B cell (primary cell): ENCODE data around the gene ZNF385D. TPM values are rescaled to one million over a fixed set of nuclear protein-coding genes. Genes with fewer than 3 reads are reported as not detected.

Source experiments
- ATAC-seq: fragments of 200-7000 bp; cut with Tn5 transposase; one replicate; pipeline ENCODE4 v1.10.0; 2021; ENCODE audit warnings: low read depth, mild to moderate bottlenecking, moderate number of reproducible peaks, moderate library complexity
- CTCF ChIA-PET: fragments of 350-600 bp; sonication (Branson Sonifier 250); formaldehyde crosslinking; loops from one replicate; lab custom pipeline; 2021; ENCODE audit warnings: antibody characterized with exemption, inconsistent platforms; lab: Charles Lee
- POLR2A ChIA-PET: fragments of 350-600 bp; sonication (Branson Sonifier 250); formaldehyde crosslinking; loops from one replicate; lab custom pipeline; 2021; ENCODE audit warnings: antibody characterized with exemption; lab: Charles Lee
- DNase-seq: peaks from one replicate; pipeline ENCODE4 v3.0.0; 2013
- H2AFZ ChIP-seq: 2 replicates; pipeline ENCODE4 v1.6.1; 2012; ENCODE audit warnings: mild to moderate bottlenecking, low read depth, low read length; ENCODE audit not compliant: insufficient read depth, poor library complexity, severe bottlenecking
- H3K27ac ChIP-seq, 2 donors: 1 replicate in 1 of 2; 2 replicates in 1 of 2; pipeline ENCODE4 v1.5.1; 2012 to 2013; ENCODE audit warnings: low read length in 2 of 2, mild to moderate bottlenecking in 2 of 2, moderate library complexity in 1 of 2
- H3K27me3 ChIP-seq, 4 experiments: fragments of 200-600 bp in 1 of 4; sonication (generic) in 1 of 4; replicated peaks in 1 of 4; 1 replicate in 2 of 4; 2 replicates in 2 of 4; pipeline versions ENCODE4 v1.6.1 to v1.7.0; 2013 to 2016; ENCODE audit warnings: low read length in 3 of 4, mild to moderate bottlenecking in 2 of 4, mixed read lengths in 1 of 4, moderate library complexity in 1 of 4; ENCODE audit not compliant: insufficient read depth in 4 of 4, control insufficient read depth in 3 of 4; ENCODE audit errors: control extremely low read depth in 1 of 4
- H3K36me3 ChIP-seq, 2 experiments: replicated peaks in 1 of 2; 1 replicate in 1 of 2; 2 replicates in 1 of 2; pipeline versions ENCODE4 v1.6.1 to v1.7.1; 2013; ENCODE audit warnings: low read length in 1 of 2; ENCODE audit not compliant: insufficient read depth in 2 of 2, control insufficient read depth in 1 of 2; ENCODE audit errors: control extremely low read depth in 1 of 2, extremely low read depth in 1 of 2
- H3K4me1 ChIP-seq, 2 donors: fragments of 200-600 bp in 1 of 2; sonication (generic) in 1 of 2; 1 replicate in 1 of 2; 2 replicates in 1 of 2; pipeline versions ENCODE4 v1.5.1 to v1.6.1; 2013 to 2017; ENCODE audit warnings: low read length in 2 of 2; ENCODE audit not compliant: control insufficient read depth in 2 of 2, insufficient read depth in 2 of 2
- H3K4me2 ChIP-seq: replicated peaks from 2 replicates; pipeline ENCODE3; 2012; ENCODE audit warnings: mild to moderate bottlenecking, low read depth, low read length; ENCODE audit not compliant: poor library complexity, severe bottlenecking
- H3K4me3 ChIP-seq, 5 experiments: fragments of 200-600 bp in 1 of 5; sonication (generic) in 1 of 5; 1 replicate in 3 of 5; 2 replicates in 2 of 5; pipeline versions ENCODE4 v1.5.1 to v1.7.0; 2011 to 2016; ENCODE audit warnings: low read length in 4 of 5, mild to moderate bottlenecking in 4 of 5, low read depth in 2 of 5, control low read depth in 1 of 5, moderate library complexity in 1 of 5; ENCODE audit not compliant: insufficient read depth in 1 of 5; ENCODE audit errors: control extremely low read depth in 1 of 5, extremely low read depth in 1 of 5
- H3K79me2 ChIP-seq: fragments of 200-600 bp; sonication (generic); one replicate; pipeline ENCODE4 v1.6.0; 2016; ENCODE audit warnings: low read length; ENCODE audit not compliant: control insufficient read depth, insufficient read depth
- H3K9ac ChIP-seq: fragments of 200-600 bp; sonication (generic); 2 replicates; pipeline ENCODE4 v1.6.1; 2017; ENCODE audit warnings: mild to moderate bottlenecking, low read length, moderate library complexity
- H3K9me3 ChIP-seq, 3 donors: one replicate each; pipeline versions ENCODE4 v1.6.1 to v1.7.1; 2013; ENCODE audit warnings: low read length in 2 of 3; ENCODE audit not compliant: control insufficient read depth in 2 of 3, insufficient read depth in 1 of 3; ENCODE audit errors: control extremely low read depth in 1 of 3
- H4K20me1 ChIP-seq: 2 replicates; pipeline ENCODE4 v1.6.0; 2012; ENCODE audit warnings: mild to moderate bottlenecking, low read length; ENCODE audit not compliant: insufficient read depth, control insufficient read depth, poor library complexity, severe bottlenecking
- H3K27ac Mint-ChIP-seq: one replicate; pipeline ENCODE4 v1.8.0; 2021; ENCODE audit warnings: mixed read lengths
- H3K27me3 Mint-ChIP-seq: one replicate; pipeline ENCODE4 v1.8.0; 2021; ENCODE audit warnings: mixed read lengths
- H3K4me1 Mint-ChIP-seq: one replicate; pipeline ENCODE4 v1.8.0; 2021; ENCODE audit warnings: mixed read lengths
- H3K4me3 Mint-ChIP-seq: one replicate; pipeline ENCODE4 v1.8.0; 2021; ENCODE audit warnings: mixed read lengths
- H3K9me3 Mint-ChIP-seq: one replicate; pipeline ENCODE4 v1.8.0; 2022; ENCODE audit warnings: mixed read lengths; ENCODE audit not compliant: insufficient read depth
- CTCF ChIP-seq: fragments of 200-600 bp; IDR thresholded peaks from one replicate; pipeline ENCODE4 v1.8.0; 2022; ENCODE audit warnings: antibody characterized with exemption, mild to moderate bottlenecking
- EZH2 ChIP-seq: IDR thresholded peaks from 2 replicates; pipeline ENCODE4 v1.6.1; 2012; ENCODE audit warnings: borderline replicate concordance, low read depth, mild to moderate bottlenecking, moderate library complexity, low read length; ENCODE audit not compliant: insufficient read depth, poor library complexity, severe bottlenecking
- WGBS: methylation state at CpG from one replicate; pipeline ENCODE4 v1.1.5; 2013; ENCODE audit warnings: missing lambda C conversion rate; ENCODE audit not compliant: insufficient coverage; 5-methylcytosine and 5-hydroxymethylcytosine counted together
- intact Hi-C: fragments of 100-400 bp; cut with micrococcal nuclease; formaldehyde crosslinking; loops from one replicate; pipeline ENCODE4 v1.10.0; 2022
- polyA plus RNA-seq: library from polyadenylated mRNA; depleted of rRNA; stranded (reverse); fragments of >200 nt; gene quantifications from 2 replicates; pipeline ENCODE4 v1.2.3, GENCODE V29; 2012
- total RNA-seq, 2 donors: library from RNA; stranded (reverse); fragments of 120-200 nt in 1 of 2; gene quantifications; 1 replicate in 1 of 2; 2 replicates in 1 of 2; pipeline versions ENCODE4 v1.2.3 to v1.2.4, GENCODE V29; 2013 to 2022

The ZNF385D gene
- total and polyA plus RNA-seq, 2 donors (not counting 1 experiment from before 2014, with no cell fraction given): not detected

- Histone ChIP-seq H3K4me1 (no peaks in the 10 kb centered on the region), H2AFZ (no peak overlapping the region), H3K4me3 (no peak overlapping the region), H3K4me2 (no peak overlapping the region), H4K20me1 (no peaks in the 10 kb centered on the region), H3K9ac (no peak overlapping the region), H3K79me2 (no peaks in the 10 kb centered on the region), H3K36me3 (no peaks in the 10 kb centered on the region), H3K9me3 (no peaks in the 10 kb centered on the region), H3K27me3 (no peaks in the 10 kb centered on the region), H3K27ac (no peak overlapping the region)
- Mint-ChIP-seq H3K4me3 (no peak overlapping the region), H3K27me3 (no peaks in the 10 kb centered on the region), H3K9me3 (peaks cover 6% of the 10 kb centered on the region), H3K27ac (no peak overlapping the region), H3K4me1 (no peaks in the 10 kb centered on the region)
- intact Hi-C loops: no loop called here
- no peak for TF ChIP-seq CTCF
- TF ChIP-seq EZH2: no peak
- no CpG with 5 or more reads among the region's 1 CpG for WGBS
- no peak for DNase-seq
- POLR2A ChIA-PET: no interaction called here
- CTCF ChIA-PET: no interaction called here
- no peak for ATAC-seq
These were observed 316.7 kb downstream of the ZNF385D start for GRCh38 chr3:21434310-21434709.

- H3K4me1 ChIP-seq: no peaks in the 10 kb centered on the region
- intact Hi-C loops: no loop called here
- no peaks in the 10 kb centered on the region for H3K36me3 ChIP-seq
- POLR2A ChIA-PET: no interaction called here
- no peaks in the 10 kb centered on the region for H3K79me2 ChIP-seq
- WGBS: 100% methylated on average over 1 of the region's 6 CpGs
- DNase-seq: no peak
- no peak overlapping the region for H3K27ac ChIP-seq
- H3K4me1 Mint-ChIP-seq: no peaks in the 10 kb centered on the region
- no peaks in the 10 kb centered on the region for H4K20me1 ChIP-seq
- H3K4me3 ChIP-seq: no peak overlapping the region
- no peak overlapping the region for H3K4me2 ChIP-seq
- H2AFZ ChIP-seq: no peak overlapping the region
- H3K27me3 Mint-ChIP-seq: no peaks in the 10 kb centered on the region
- no peaks in the 10 kb centered on the region for H3K27me3 ChIP-seq
- no peak overlapping the region for H3K4me3 Mint-ChIP-seq
- peaks cover 6% of the 10 kb centered on the region for H3K9me3 Mint-ChIP-seq
- no peak overlapping the region for H3K9ac ChIP-seq
- H3K27ac Mint-ChIP-seq: no peak overlapping the region
- no peak for TF ChIP-seq EZH2
- no peak for TF ChIP-seq CTCF
- CTCF ChIA-PET: no interaction called here
- no peak for ATAC-seq
- no peaks in the 10 kb centered on the region for H3K9me3 ChIP-seq
These were observed 317.3 kb downstream of the ZNF385D start for GRCh38 chr3:21433751-21434150.
